ENCODE results near the gene CNIH4.
A peak's percentile ranks its signal among the peaks of the same experiment; 100 is the strongest.
"Not testable (repeated sequence)": the region's sequence is repeated elsewhere in the genome, so short reads cannot be mapped to it uniquely, and the experiment has no call there.

CNIH4 gene

DNA sequence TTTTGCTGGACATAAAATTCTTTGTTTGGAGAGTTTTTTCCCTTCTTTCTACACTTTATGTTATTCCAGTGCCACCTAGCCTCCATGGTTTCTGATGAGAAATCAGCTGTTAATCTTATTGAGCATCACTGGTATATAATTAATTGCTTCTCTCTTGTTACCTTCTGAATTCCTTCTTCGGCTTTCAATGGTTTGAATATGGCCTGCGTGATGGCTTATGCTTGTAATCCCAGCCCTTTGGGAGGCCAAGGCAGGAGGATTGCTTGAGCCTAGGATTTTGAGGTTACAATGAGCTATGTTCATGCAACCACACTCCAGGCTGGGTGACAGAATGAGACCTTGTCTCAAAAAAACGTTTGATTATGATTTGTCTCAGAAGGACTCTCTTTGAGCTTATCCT, 13.0 kb upstream of the CNIH4 start:
- DNase-seq, result no peak
- Histone ChIP-seq H3K9me3 (ENCODE audit: severe bottlenecking) (no peaks in the 10 kb centered on the region), H3K4me3 (ENCODE audit: low read depth, low read length) (no peak overlapping the region), H3K27me3 (ENCODE audit: insufficient read depth, low read depth, severe bottlenecking) (no peaks in the 10 kb centered on the region), H3K27ac (no peak overlapping the region), H3K36me3 (no peaks in the 10 kb centered on the region)
- TF ChIP-seq, protein P1, sequence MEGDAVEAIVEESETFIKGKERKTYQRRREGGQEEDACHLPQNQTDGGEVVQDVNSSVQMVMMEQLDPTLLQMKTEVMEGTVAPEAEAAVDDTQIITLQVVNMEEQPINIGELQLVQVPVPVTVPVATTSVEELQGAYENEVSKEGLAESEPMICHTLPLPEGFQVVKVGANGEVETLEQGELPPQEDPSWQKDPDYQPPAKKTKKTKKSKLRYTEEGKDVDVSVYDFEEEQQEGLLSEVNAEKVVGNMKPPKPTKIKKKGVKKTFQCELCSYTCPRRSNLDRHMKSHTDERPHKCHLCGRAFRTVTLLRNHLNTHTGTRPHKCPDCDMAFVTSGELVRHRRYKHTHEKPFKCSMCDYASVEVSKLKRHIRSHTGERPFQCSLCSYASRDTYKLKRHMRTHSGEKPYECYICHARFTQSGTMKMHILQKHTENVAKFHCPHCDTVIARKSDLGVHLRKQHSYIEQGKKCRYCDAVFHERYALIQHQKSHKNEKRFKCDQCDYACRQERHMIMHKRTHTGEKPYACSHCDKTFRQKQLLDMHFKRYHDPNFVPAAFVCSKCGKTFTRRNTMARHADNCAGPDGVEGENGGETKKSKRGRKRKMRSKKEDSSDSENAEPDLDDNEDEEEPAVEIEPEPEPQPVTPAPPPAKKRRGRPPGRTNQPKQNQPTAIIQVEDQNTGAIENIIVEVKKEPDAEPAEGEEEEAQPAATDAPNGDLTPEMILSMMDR (IDR thresholded peaks at IDR 0.05; ENCODE audit: low read depth, low read length), result no peak

DNA sequence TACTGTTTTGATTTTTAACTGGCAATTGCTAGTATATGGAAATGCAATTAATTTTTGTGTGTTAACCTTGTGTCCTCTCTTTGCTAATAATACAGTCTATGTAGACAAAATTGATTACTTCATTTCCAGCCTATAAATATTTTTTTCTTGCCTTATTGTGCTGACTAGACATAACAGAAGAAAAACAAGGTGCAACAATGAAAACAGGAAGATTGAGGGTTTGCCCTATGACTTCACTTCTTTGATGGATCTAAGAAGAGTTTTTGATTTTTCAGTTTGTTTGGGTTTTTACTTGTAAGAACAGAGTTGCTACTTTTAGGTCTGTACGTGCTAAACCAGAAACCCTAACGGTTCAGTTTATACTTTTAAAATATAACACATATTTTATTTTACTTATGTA, 8.5 kb upstream of the CNIH4 start:
- no peak overlapping the region for H3K27ac ChIP-seq
- no peaks in the 10 kb centered on the region for H3K27me3 ChIP-seq (ENCODE audit: insufficient read depth, low read depth, severe bottlenecking)
- DNase-seq, result no peak
- no peak overlapping the region for H3K4me3 ChIP-seq (ENCODE audit: low read depth, low read length)
- H3K36me3 ChIP-seq, result no peaks in the 10 kb centered on the region
- H3K9me3 ChIP-seq (ENCODE audit: severe bottlenecking), result no peaks in the 10 kb centered on the region
- TF ChIP-seq, protein P1 (IDR thresholded peaks at IDR 0.05; ENCODE audit: low read depth, low read length), result no peak

DNA sequence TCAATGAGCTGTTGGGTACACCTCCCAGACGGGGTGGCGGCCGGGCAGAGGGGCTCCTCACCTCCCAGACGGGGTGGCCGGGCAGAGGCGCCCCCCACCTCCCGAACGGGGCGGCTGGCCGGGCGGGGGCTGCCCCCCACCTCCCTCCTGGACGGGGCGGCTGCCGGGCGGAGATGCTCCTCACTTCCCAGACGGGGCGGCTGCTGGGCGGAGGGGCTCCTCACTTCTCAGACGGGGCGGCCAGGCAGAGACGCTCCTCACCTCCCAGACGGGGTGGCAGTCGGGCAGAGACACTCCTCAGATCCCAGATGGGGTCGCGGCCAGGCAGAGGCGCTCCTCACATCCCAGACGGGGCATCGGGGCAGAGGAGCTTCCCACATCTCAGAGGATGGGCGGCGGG, 7.0 kb upstream of the CNIH4 start:
- H3K27me3 ChIP-seq (ENCODE audit: insufficient read depth, low read depth, severe bottlenecking); H3K36me3 ChIP-seq; H3K4me3 ChIP-seq (ENCODE audit: low read depth, low read length); DNase-seq; H3K9me3 ChIP-seq (ENCODE audit: severe bottlenecking); H3K27ac ChIP-seq: not testable (repeated sequence)

DNA sequence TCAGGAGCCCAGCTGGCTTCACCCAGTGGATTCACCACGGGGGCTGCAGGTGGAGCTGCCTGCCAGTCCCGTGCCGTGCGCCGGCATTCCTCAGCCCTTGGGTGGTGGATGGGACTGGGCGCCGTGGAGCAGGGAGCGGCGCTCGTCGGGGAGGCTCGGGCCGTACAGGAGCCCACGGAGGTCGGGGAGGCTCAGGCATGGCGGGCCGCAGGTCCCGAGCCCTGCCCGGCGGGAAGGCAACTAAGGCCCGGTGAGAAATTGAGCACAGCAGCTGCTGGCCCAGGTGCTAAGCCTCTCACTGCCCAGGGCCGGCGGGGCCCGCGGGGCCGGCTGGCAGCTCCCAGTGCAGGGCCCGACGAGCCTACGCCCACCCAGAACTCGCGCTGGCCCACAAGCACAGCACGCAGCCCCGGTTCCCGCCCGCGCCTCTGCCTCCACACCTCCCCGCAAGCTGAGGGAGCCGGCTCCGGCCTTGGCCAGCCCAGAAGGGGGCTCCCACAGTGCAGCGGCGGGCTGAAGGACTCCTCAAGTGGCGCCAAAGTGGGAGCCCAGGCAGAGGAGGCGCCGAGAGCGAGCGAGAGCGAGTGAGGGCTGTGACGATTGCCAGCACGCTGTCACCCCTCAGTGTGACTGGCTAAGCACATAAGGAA, 4.1 kb upstream of the CNIH4 start:
- not testable (repeated sequence) for H3K4me3 ChIP-seq (ENCODE audit: low read depth, low read length); H3K27me3 ChIP-seq (ENCODE audit: insufficient read depth, low read depth, severe bottlenecking); H3K9me3 ChIP-seq (ENCODE audit: severe bottlenecking); DNase-seq; H3K36me3 ChIP-seq; H3K27ac ChIP-seq

DNA sequence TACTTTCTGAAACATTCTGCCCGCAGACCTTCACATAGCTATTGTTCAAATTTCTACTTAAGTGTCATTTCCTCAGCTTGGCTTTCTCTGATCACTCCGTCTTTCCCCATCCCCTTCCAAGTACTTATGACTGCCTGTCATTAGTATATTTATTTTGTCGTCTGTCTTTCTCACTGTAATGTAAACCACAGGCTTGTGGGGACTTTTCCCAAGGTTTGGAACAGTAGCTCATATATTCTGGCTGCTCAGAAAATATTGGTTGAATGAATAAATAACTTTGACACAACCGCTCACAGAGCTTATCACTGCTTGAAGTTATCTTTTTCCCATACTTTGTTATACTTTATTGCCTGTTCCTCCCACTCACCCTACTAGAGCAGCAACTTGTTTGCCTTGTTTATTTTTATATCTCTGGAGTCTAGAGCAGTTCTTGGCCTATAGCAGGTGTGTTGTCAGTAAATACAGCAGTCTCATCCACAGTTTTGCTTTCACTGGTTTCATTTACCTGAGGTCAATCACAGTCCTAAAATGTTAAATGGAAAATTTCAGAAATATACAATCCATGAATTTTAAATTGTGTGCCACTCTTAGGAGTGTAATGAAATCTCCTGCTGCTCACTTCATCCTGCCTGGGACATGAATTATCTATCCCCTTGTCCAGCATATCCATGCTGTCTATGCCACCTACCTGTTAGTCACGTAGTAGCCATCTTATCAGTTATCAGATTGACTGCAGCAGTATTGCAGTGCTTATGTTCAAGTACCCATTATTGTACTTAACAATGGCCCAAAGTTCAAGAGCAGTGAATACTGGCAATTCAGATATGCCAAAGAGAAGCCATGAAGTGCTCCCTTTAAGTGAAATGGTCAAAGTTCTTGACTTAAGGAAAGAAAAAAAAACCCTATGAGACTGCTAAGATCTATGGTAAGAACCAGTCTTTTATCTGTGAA, 2.4 kb upstream of the CNIH4 start:
- Histone ChIP-seq H3K27ac (no peak overlapping the region), H3K36me3 (no peaks in the 10 kb centered on the region), H3K27me3 (ENCODE audit: insufficient read depth, low read depth, severe bottlenecking) (no peaks in the 10 kb centered on the region), H3K9me3 (ENCODE audit: severe bottlenecking) (no peaks in the 10 kb centered on the region), H3K4me3 (ENCODE audit: low read depth, low read length) (no peak overlapping the region)
- TF ChIP-seq, protein P1 (IDR thresholded peaks at IDR 0.05; ENCODE audit: low read depth, low read length), result no peak
- DNase-seq, result no peak

DNA sequence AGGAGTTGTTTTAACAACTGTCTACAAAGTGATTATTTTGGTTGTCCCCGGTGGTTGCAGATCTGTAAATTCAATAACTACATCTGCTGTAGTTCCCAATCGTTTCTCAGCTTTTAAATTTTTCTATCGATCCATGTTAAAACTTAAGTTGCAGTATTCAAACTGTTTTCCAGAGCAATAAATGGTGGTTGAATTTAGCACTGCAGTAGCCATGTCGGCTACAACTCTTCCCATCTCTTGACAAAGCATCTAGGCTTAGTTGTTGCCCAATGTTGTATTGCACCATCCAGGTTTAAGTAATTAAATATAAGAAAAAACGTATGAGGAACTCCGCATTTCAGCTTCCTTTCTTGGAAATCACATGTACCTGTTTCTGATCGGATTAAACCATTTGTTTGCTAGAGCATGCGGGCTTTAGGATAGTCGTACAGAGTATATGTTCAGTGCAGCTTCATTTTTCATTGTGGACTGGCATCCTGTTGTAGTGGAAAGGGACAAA, 996 bp downstream of the CNIH4 start:
- DNase-seq, result no peak

More for the DNA sequence above, 996 bp downstream of the CNIH4 start:
- peak overlapping the region; percentile 67 for H3K4me3 ChIP-seq (ENCODE audit: low read depth, low read length)
- H3K9me3 ChIP-seq (ENCODE audit: severe bottlenecking), result no peaks in the 10 kb centered on the region
- no peaks in the 10 kb centered on the region for H3K36me3 ChIP-seq
- H3K27me3 ChIP-seq (ENCODE audit: insufficient read depth, low read depth, severe bottlenecking), result no peaks in the 10 kb centered on the region
- H3K27ac ChIP-seq, result no peak overlapping the region
- TF ChIP-seq, protein P1 (IDR thresholded peaks at IDR 0.05; ENCODE audit: low read depth, low read length), result no peak

All from WERI-Rb-1 (cell line).